Mononuclear cell (primary cell): ENCODE measurements around the gene BPI. TPM values are rescaled to one million over a fixed set of nuclear protein-coding genes. Genes with fewer than 3 reads are reported as not detected.
"Not testable (repeated sequence)": the region's sequence is repeated elsewhere in the genome, so short reads cannot be mapped to it uniquely, and the experiment has no call there.

Experiments
- H3K27me3 ChIP-seq: 2 replicates; pipeline ENCODE4 v1.6.0; 2011; ENCODE audit warnings: low read length, control low read depth; ENCODE audit not compliant: insufficient read depth
- H3K4me1 ChIP-seq: 2 replicates; pipeline ENCODE4 v1.5.1; 2011; ENCODE audit warnings: mild to moderate bottlenecking, low read length, control low read depth; ENCODE audit not compliant: insufficient read depth
- H3K4me3 ChIP-seq: 2 replicates; pipeline ENCODE4 v1.5.1; 2011; ENCODE audit warnings: mild to moderate bottlenecking, low read length, moderate library complexity
- H3K9me3 ChIP-seq: 2 replicates; pipeline ENCODE4 v1.5.1; 2011; ENCODE audit warnings: low read depth, mild to moderate bottlenecking, control low read depth, low read length
- total RNA-seq: library from RNA; depleted of rRNA; stranded (reverse); fragments of >200 nt; gene quantifications from one replicate; pipeline ENCODE4 v1.2.3, GENCODE V29; 2012

BPI gene
- 5.5 TPM for total RNA-seq

- peaks cover 9% of the 10 kb centered on the region for H3K27me3 ChIP-seq
- no peaks in the 10 kb centered on the region for H3K9me3 ChIP-seq
- peaks cover 86% of the 10 kb centered on the region for H3K4me1 ChIP-seq
- H3K4me3 ChIP-seq, result peak within 1 kb of the TSS; percentile 9
Observed at GRCh38 chr20:38303908-38304379, at the start of gene BPI. Gene BPI, plus strand, starts transcription at chr20:38304156. Its CDS starts 68 bp downstream, at chr20:38304224.

- H3K4me3 ChIP-seq, H3K9me3 ChIP-seq, H3K4me1 ChIP-seq: not testable (repeated sequence)
- peaks cover 14% of the 10 kb centered on the region for H3K27me3 ChIP-seq
Observed at GRCh38 chr20:38254621-38255020, 49.3 kb upstream of the BPI start.

DNA sequence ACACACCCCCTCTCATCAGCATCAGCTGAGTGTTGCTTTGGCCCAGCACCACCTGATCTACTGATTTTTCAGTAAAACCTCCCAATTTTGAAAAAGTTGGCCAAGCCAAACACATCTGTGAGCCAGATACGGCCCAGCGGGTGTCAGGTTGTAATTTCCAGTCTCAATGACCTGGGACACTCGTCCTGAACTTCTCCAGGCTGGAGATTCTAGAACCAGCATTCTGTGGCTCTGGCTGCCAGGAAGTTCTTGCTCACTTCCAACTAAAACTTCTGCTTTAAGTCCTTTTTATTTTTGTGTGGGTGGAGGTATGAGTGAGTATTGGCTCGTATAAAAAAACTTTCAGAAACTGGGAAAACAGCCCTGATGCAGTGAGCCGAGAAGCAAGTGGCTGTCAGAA is 48.6 kb upstream of the BPI start:
- H3K4me3 ChIP-seq, result no peak overlapping the region
- H3K4me1 ChIP-seq, result peaks cover 4% of the 10 kb centered on the region
- H3K9me3 ChIP-seq, result no peaks in the 10 kb centered on the region
- peaks cover 22% of the 10 kb centered on the region for H3K27me3 ChIP-seq

DNA sequence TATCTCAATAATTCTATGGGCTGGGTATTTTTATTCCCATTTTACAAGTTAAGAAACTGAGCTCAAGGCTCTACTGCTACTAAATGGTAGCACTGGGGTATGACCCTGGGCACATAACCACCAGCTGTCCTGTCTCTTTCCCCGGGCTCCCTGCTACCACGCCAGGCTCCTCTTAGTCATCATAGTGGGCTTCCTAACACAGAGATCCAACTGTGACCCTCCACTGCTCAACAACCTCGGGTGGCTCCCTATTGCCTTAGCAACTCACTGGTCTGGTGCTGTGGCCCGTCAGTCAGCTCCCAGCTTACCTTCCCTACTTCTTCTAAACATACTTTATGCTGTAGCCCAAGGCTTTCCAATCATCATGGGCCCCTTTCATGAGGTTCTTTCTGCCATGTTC is 47.9 kb upstream of the BPI start:
- Histone ChIP-seq H3K9me3 (no peaks in the 10 kb centered on the region), H3K4me3 (no peak overlapping the region), H3K4me1 (peaks cover 4% of the 10 kb centered on the region), H3K27me3 (peaks cover 25% of the 10 kb centered on the region)

DNA sequence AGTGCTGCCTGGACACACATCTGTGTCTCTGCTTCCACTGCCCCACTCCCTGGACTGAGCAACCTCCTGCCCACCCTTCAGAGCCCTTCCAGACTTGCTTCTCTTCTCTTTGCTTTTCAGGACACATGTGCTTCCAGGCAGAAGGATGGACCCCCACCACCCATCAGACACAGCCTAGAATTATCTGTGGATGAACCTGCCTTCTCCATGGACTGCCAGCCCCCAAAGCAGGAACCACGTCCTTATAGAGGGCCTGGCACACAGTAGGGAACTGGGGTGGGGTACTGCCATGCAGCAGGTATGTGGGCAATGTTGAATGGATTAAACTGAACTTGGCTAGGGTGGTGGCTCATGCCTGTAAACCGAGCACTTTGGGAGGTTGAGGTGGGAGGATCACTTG is 47.0 kb upstream of the BPI start:
- Histone ChIP-seq H3K27me3 (peaks cover 31% of the 10 kb centered on the region), H3K4me1 (no peaks in the 10 kb centered on the region), H3K4me3 (no peak overlapping the region), H3K9me3 (no peaks in the 10 kb centered on the region)

DNA sequence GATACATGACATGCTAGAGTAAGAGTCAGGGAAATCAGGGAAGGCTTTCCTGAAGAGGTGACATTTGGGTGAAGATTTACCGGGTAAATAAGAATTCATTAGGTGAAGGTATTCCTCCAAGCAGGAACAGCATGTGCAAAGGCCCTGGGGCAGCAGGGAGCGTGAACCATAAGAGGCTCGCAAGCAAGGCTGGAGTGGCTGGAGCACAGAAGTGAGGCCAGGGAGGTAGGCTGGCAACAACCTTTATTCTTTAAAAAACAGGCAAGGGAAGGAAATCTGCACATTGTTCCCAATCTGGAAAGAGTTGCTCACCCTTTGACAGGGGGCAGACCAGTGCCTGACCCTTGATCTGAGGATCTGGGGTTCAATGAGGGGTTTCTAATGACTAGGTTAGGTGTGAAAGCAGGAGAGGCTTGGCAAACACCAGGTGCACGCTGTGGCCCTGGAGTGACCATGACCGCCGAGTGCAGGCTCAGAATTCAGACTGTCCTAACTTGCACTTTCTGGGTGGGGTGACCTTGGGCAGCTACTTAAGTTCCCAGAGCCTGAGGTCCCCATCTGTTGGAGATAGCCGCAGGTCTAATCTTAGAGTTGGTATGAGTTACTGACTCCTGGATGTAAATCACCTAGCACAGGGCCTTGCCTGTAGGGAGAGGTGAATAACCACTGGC is 45.3 kb upstream of the BPI start:
- H3K4me1 ChIP-seq, result no peaks in the 10 kb centered on the region
- H3K27me3 ChIP-seq, result peaks cover 32% of the 10 kb centered on the region
- H3K9me3 ChIP-seq, result no peaks in the 10 kb centered on the region
- no peak overlapping the region for H3K4me3 ChIP-seq

DNA sequence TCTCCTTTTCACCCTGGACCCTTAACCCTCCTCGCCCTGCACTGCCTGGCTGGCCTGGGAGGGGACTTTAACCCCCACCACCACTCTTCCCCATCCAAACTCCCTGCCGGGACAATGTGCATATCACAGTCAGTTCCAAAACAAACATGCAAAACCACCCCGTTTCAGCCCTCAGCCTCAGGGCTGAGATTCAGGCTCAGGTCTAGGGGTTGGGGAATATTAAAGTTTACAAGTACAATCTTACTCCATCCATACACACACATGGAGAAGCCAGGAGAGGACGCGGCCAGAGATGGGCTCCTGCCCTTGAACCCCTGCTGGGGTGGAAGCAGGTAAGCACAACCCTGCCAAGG is 44.0 kb upstream of the BPI start:
- H3K9me3 ChIP-seq, result no peaks in the 10 kb centered on the region
- H3K4me3 ChIP-seq, result no peak overlapping the region
- no peaks in the 10 kb centered on the region for H3K4me1 ChIP-seq
- H3K27me3 ChIP-seq, result peaks cover 32% of the 10 kb centered on the region

GRCh38 chr20:38260378-38261053 is 43.4 kb upstream of the BPI start, which contains the start of gene KIAA1755:
Gene KIAA1755, minus strand, starts transcription at chr20:38260735. Its CDS starts 235 bp downstream, at chr20:38260500.
- H3K4me3 ChIP-seq, result no peak within 1 kb of the TSS
- no peaks in the 10 kb centered on the region for H3K4me1 ChIP-seq
- H3K9me3 ChIP-seq, result no peaks in the 10 kb centered on the region
- H3K27me3 ChIP-seq, result peaks cover 32% of the 10 kb centered on the region

DNA sequence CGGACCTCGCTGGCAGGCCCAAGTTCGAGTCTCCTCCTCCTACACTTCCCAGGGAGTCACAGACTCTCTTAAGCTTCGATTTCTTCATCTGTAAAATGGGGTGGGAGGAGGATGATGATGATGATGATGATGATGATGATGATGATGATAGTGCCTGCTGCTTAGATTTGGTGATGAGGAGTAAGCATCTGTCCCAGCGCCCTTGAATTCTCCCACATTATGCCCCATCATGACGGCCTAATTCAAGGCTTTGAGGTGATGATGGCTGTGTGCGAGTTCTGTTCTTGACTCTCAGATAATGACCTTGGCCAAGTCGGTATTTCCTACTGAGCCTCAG is 42.9 kb upstream of the BPI start:
- no peak overlapping the region for H3K4me3 ChIP-seq
- H3K9me3 ChIP-seq, result no peaks in the 10 kb centered on the region
- no peaks in the 10 kb centered on the region for H3K4me1 ChIP-seq
- peaks cover 32% of the 10 kb centered on the region for H3K27me3 ChIP-seq

DNA sequence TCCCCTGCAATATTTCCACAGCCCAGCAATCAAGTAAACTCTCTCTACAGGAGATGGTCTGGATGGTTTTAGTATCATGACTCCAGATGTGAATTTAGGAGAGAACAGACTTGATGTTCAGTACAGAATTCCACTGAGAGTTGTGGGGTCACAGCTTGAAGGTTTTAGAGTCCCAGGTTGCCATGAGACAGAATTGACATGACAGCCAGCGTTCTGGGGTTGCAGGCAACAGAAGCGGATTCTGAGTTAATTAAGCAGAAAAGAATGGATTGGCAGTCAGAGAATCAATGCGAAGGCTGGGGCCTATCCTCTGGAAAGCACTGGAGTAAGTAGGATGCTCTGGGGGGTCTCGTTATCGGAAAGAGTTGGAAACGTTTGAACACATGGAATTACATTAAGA is 41.0 kb upstream of the BPI start:
- Histone ChIP-seq H3K27me3 (peaks cover 32% of the 10 kb centered on the region), H3K4me3 (no peak overlapping the region), H3K9me3 (no peaks in the 10 kb centered on the region), H3K4me1 (peaks cover 4% of the 10 kb centered on the region)

- Histone ChIP-seq H3K27me3 (peaks cover 4% of the 10 kb centered on the region), H3K9me3 (no peaks in the 10 kb centered on the region), H3K4me1 (peaks cover 4% of the 10 kb centered on the region), H3K4me3 (no peak overlapping the region)
Observed at GRCh38 chr20:38266426-38266825, 37.5 kb upstream of the BPI start.

DNA sequence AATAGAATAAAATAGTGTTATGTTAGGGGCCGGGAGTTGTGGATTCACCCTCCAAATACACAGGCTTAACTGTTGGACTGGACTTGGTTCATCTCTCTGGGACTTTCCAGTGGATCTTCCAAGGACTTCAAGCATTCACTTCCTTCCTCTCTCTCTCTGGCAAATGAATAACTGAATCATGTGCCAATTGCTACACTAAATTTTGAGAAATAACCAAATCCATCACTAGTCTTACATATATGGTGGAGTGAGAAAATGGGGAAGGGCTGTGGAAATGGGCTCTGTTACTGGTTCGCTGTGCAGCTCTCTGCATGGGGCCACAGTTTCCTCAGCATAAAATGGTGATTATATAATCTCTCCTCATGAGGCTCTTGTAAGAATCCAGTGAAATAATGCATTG is 36.7 kb upstream of the BPI start:
- Histone ChIP-seq H3K9me3 (no peaks in the 10 kb centered on the region), H3K4me1 (peaks cover 4% of the 10 kb centered on the region), H3K4me3 (no peak overlapping the region), H3K27me3 (no peaks in the 10 kb centered on the region)

DNA sequence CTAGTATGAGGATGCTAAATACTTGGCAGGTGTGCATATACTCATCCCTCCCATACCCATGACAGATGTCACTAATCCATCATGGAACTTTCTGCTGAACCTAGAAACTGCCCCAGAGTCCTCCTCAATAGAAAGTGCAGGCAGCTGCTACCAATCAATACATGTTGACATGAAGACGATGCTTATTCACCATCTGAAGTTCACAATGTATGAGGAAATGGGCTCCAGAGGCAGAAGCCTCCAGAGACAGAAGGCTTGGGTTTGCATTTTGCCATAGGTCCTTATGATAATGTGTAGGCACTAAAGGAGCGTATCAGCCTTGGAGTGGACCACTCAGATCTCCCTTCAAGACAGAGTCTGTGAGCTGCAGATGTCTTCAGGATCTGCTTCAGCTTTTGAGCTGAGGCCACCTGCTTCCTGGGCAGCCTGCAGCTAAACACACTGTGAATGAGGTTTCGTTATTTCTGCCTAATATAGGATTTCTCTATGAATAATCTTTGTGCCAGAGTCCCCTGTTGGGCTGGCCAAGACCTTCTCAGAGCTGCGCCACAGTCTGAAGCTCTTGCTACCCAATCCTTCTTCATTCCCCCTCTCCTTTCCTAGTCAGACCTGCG is 35.9 kb upstream of the BPI start:
- no peaks in the 10 kb centered on the region for H3K9me3 ChIP-seq
- no peaks in the 10 kb centered on the region for H3K27me3 ChIP-seq
- peaks cover 4% of the 10 kb centered on the region for H3K4me1 ChIP-seq
- H3K4me3 ChIP-seq, result no peak overlapping the region

DNA sequence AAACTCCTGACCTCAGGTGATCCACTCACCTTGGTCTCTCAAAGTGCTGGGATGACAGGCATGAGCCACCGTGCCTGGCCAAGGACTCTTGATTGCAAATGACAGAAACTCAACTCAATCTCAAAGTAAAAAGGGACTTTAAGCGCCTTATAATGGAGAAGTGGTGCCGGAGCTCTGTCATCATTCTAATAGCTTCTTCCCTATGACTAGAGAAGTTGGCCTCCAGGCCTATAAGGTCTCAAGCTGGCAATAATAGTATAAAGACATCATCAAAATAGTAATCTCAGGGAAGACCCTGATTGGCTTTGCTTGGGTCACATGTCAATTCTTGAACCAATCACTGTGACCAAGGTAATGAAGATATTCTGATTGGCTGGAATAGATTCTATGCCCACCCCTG is 34.9 kb upstream of the BPI start:
- Histone ChIP-seq H3K4me1 (peaks cover 4% of the 10 kb centered on the region), H3K9me3 (no peaks in the 10 kb centered on the region), H3K4me3 (no peak overlapping the region), H3K27me3 (no peaks in the 10 kb centered on the region)

GRCh38 chr20:38269715-38270114 is 34.2 kb upstream of the BPI start:
- peaks cover 4% of the 10 kb centered on the region for H3K4me1 ChIP-seq
- H3K9me3 ChIP-seq, result no peaks in the 10 kb centered on the region
- no peaks in the 10 kb centered on the region for H3K27me3 ChIP-seq
- no peak overlapping the region for H3K4me3 ChIP-seq
